HEK293 (cell line): ENCODE data around the gene OR7G2.
"Not testable (repeated sequence)": the region's sequence is repeated elsewhere in the genome, so short reads cannot be mapped to it uniquely, and the experiment has no call there.

ENCODE experiments used
- CTCF ChIA-PET: fragments of 350-600 bp; formaldehyde crosslinking; extraction: SDS; loops from one replicate; lab custom pipeline; 2021; ENCODE audit warnings: antibody characterized with exemption; lab: Yijun Ruan, JAX
- POLR2A ChIA-PET: fragments of 300-600 bp; formaldehyde crosslinking; extraction: SDS; loops from one replicate; lab custom pipeline; 2020; ENCODE audit warnings: antibody characterized with exemption, inconsistent platforms; lab: Yijun Ruan, JAX
- H3K27ac ChIP-seq: fragments of 200-500 bp; sonication (Bioruptor generic); 2 replicates; pipeline ENCODE4 v1.5.1; 2014; ENCODE audit warnings: low read depth, low read length, control low read depth, inconsistent platforms; ENCODE audit errors: extremely low read depth
- H3K36me3 ChIP-seq, 2 experiments: fragments of 200-500 bp in 1 of 2; sonication (Bioruptor generic) in 1 of 2; 1 replicate in 1 of 2; 2 replicates in 1 of 2; pipeline ENCODE4 v1.5.1; 2014 to 2017; ENCODE audit warnings: inconsistent platforms in 2 of 2, low read length in 2 of 2; ENCODE audit not compliant: control insufficient read depth in 2 of 2, insufficient read depth in 1 of 2
- H3K4me1 ChIP-seq: fragments of 200-500 bp; sonication (Bioruptor generic); 2 replicates; pipeline ENCODE4 v1.5.1; 2014; ENCODE audit warnings: mild to moderate bottlenecking, low read length, inconsistent platforms; ENCODE audit not compliant: control insufficient read depth, insufficient read depth
- H3K4me3 ChIP-seq: 2 replicates; pipeline ENCODE4 v1.5.1; 2011; ENCODE audit warnings: low read depth, mild to moderate bottlenecking, control low read depth, low read length, moderate library complexity
- H3K9me3 ChIP-seq: fragments of 200-500 bp; sonication (Bioruptor generic); 2 replicates; pipeline ENCODE4 v1.5.1; 2014; ENCODE audit warnings: low read depth, low read length, inconsistent platforms; ENCODE audit not compliant: control insufficient read depth, insufficient read depth
- HOXD13 ChIP-seq: sonication (generic); formaldehyde crosslinking; IDR thresholded peaks from 2 replicates; pipeline ENCODE4 v1.8.0; 2022; ENCODE audit warnings: missing genetic modification reagents, borderline replicate concordance
- OSR2 ChIP-seq: fragments of 450-650 bp; formaldehyde crosslinking; IDR thresholded peaks from 2 replicates; pipeline ENCODE4 v1.5.1; 2016; ENCODE audit warnings: missing biosample characterization, missing genetic modification characterization
- ZNF214 ChIP-seq: fragments of 450-650 bp; formaldehyde crosslinking; IDR thresholded peaks from 2 replicates; pipeline ENCODE4 v1.5.1; 2017; ENCODE audit warnings: missing biosample characterization, mild to moderate bottlenecking, missing genetic modification characterization, borderline replicate concordance
- ZNF239 ChIP-seq: fragments of 450-650 bp; formaldehyde crosslinking; IDR thresholded peaks from 2 replicates; pipeline ENCODE4 v1.5.1; 2016; ENCODE audit warnings: missing biosample characterization, missing genetic modification characterization
- ZNF341 ChIP-seq: fragments of 450-650 bp; formaldehyde crosslinking; IDR thresholded peaks from 2 replicates; pipeline ENCODE4; 2016; ENCODE audit warnings: low read depth, missing biosample characterization, missing genetic modification characterization
- ZNF48 ChIP-seq: fragments of 450-650 bp; formaldehyde crosslinking; IDR thresholded peaks from 2 replicates; pipeline ENCODE4 v1.5.1; 2016; ENCODE audit warnings: missing biosample characterization, missing genetic modification characterization
- ZNF555 ChIP-seq: fragments of 450-650 bp; formaldehyde crosslinking; conservative IDR thresholded peaks from 2 replicates; pipeline ENCODE4 v1.5.1; 2017; ENCODE audit warnings: missing biosample characterization, mild to moderate bottlenecking, missing genetic modification characterization, inconsistent platforms
- ZNF629 ChIP-seq: fragments of 450-650 bp; formaldehyde crosslinking; IDR thresholded peaks from 2 replicates; pipeline ENCODE4 v1.5.1; 2017; ENCODE audit warnings: missing biosample characterization, missing genetic modification characterization
- ZNF768 ChIP-seq: fragments of 450-650 bp; formaldehyde crosslinking; IDR thresholded peaks from 2 replicates; pipeline ENCODE4 v1.5.1; 2018; ENCODE audit warnings: missing biosample characterization, mild to moderate bottlenecking, missing genetic modification characterization
- ZSCAN23 ChIP-seq: fragments of 450-650 bp; formaldehyde crosslinking; IDR thresholded peaks from 2 replicates; pipeline ENCODE4 v1.5.1; 2016; ENCODE audit warnings: missing biosample characterization, missing genetic modification characterization
- TF ChIP-seq, protein P1 (sequence below): fragments of 450-650 bp; formaldehyde crosslinking; IDR thresholded peaks from 2 replicates; pipeline ENCODE4 v1.5.1; 2016; ENCODE audit warnings: missing biosample characterization, missing genetic modification characterization
- TF ChIP-seq, protein P2 (sequence below): fragments of 450-650 bp; formaldehyde crosslinking; IDR thresholded peaks from 2 replicates; pipeline ENCODE4 v1.5.1; 2016; ENCODE audit warnings: missing biosample characterization, missing genetic modification characterization

Gene OR7G2

GRCh38 chr19:9073806-9074205 is 33.5 kb downstream of the OR7G2 start (continued):
- TF ChIP-seq, protein P1, sequence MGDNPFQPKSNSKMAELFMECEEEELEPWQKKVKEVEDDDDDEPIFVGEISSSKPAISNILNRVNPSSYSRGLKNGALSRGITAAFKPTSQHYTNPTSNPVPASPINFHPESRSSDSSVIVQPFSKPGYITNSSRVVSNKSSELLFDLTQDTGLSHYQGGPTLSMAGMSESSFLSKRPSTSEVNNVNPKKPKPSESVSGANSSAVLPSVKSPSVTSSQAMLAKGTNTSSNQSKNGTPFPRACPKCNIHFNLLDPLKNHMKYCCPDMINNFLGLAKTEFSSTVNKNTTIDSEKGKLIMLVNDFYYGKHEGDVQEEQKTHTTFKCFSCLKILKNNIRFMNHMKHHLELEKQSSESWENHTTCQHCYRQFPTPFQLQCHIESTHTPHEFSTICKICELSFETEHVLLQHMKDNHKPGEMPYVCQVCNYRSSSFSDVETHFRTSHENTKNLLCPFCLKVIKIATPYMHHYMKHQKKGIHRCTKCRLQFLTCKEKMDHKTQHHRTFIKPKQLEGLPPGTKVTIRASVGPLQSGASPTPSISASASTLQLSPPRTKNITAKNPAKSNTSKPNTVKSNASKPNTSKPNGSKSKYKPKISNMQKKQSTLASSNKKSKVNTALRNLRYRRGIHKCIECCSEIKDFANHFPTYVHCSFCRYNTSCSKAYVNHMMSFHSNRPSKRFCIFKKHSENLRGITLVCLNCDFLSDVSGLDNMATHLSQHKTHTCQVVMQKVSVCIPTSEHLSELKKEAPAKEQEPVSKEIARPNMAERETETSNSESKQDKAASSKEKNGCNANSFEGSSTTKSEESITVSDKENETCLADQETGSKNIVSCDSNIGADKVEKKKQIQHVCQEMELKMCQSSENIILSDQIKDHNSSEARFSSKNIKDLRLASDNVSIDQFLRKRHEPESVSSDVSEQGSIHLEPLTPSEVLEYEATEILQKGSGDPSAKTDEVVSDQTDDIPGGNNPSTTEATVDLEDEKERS = no peak
- no peak for TF ChIP-seq ZNF214 (tag by site-specific recombination)
- TF ChIP-seq, protein P2, sequence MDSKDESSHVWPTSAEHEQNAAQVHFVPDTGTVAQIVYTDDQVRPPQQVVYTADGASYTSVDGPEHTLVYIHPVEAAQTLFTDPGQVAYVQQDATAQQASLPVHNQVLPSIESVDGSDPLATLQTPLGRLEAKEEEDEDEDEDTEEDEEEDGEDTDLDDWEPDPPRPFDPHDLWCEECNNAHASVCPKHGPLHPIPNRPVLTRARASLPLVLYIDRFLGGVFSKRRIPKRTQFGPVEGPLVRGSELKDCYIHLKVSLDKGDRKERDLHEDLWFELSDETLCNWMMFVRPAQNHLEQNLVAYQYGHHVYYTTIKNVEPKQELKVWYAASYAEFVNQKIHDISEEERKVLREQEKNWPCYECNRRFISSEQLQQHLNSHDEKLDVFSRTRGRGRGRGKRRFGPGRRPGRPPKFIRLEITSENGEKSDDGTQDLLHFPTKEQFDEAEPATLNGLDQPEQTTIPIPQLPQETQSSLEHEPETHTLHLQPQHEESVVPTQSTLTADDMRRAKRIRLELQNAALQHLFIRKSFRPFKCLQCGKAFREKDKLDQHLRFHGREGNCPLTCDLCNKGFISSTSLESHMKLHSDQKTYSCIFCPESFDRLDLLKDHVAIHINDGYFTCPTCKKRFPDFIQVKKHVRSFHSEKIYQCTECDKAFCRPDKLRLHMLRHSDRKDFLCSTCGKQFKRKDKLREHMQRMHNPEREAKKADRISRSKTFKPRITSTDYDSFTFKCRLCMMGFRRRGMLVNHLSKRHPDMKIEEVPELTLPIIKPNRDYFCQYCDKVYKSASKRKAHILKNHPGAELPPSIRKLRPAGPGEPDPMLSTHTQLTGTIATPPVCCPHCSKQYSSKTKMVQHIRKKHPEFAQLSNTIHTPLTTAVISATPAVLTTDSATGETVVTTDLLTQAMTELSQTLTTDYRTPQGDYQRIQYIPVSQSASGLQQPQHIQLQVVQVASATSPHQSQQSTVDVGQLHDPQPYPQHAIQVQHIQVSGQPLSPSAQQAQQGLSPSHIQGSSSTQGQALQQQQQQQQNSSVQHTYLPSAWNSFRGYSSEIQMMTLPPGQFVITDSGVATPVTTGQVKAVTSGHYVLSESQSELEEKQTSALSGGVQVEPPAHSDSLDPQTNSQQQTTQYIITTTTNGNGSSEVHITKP (tag by site-specific recombination) = no peak
- no peak for TF ChIP-seq HOXD13
- TF ChIP-seq OSR2 (tag by site-specific recombination) = no peak
- TF ChIP-seq ZNF239 (tag by site-specific recombination) = no peak

- POLR2A ChIA-PET, CTCF ChIA-PET, H3K36me3 ChIP-seq, H3K27ac ChIP-seq, H3K9me3 ChIP-seq, H3K4me3 ChIP-seq, H3K4me1 ChIP-seq: not testable (repeated sequence)
- 0 out of 2 replicates have a peak, but pooled peaks have one; percentile 29 for TF ChIP-seq ZNF768 (tag by site-specific recombination)
These were observed 35.6 kb downstream of the OR7G2 start for GRCh38 chr19:9071720-9072119.

- ChIA-PET POLR2A (no interaction called here), CTCF (interaction anchor here (0.6 to 0.7 kb wide), 3 partner anchors 17 to 44 kb away, joined by 3 to 4 read pairs (median 3); no protein-coding TSS in a partner anchor)
- TF ChIP-seq ZNF341 (tag by site-specific recombination) (peak; percentile 65), ZNF629 (no peak)
- Histone ChIP-seq H3K27ac (no peak overlapping the region), H3K4me1 (peaks cover under 1% of the 10 kb centered on the region; the same call in 1 of the 2 replicates), H3K36me3 (no peaks in the 10 kb centered on the region), H3K9me3 (no peaks in the 10 kb centered on the region), H3K4me3 (no peak overlapping the region)
These were observed 37.2 kb downstream of the OR7G2 start for GRCh38 chr19:9070066-9070465.

GRCh38 chr19:9065457-9066014 is 41.7 kb downstream of the OR7G2 start:
- TF ChIP-seq ZNF48 (tag by site-specific recombination) (no peak), ZSCAN23 (tag by site-specific recombination) (no peak), ZNF555 (no peak)
- TF ChIP-seq, all 188 proteins: peak for 0
- no peaks in the 10 kb centered on the region for H3K36me3 ChIP-seq
- no peaks in the 10 kb centered on the region for H3K4me1 ChIP-seq
- no peak overlapping the region for H3K4me3 ChIP-seq
- no peaks in the 10 kb centered on the region for H3K9me3 ChIP-seq
- ChIA-PET CTCF (interaction anchor here (0.6 kb wide), 1 partner anchor 11 kb away, joined by 3 read pairs; no protein-coding TSS in a partner anchor), POLR2A (interaction anchor here (0.6 kb wide), 1 partner anchor 10 kb away, joined by 3 read pairs; no protein-coding TSS in a partner anchor)
- no peak overlapping the region for H3K27ac ChIP-seq
